ENCODE data around the gene DCP2. TPM values are rescaled to one million over a fixed set of nuclear protein-coding genes. Genes with fewer than 3 reads are reported as not detected.

DCP2 gene
- total RNA-seq, 1 experiment from 2014 or later = 35.7 TPM

- peak; percentile 44 for DNase-seq (ENCODE audit: low spot score)
These were observed 71.4 kb downstream of the DCP2 start for GRCh38 chr5:113047733-113048652.

GRCh38 chr5:113048931-113049330, 72.3 kb downstream of the DCP2 start:
- no peak for DNase-seq (ENCODE audit: low spot score)

GRCh38 chr5:113050721-113051382, 74.3 kb downstream of the DCP2 start:
- peak; percentile 83 for DNase-seq (ENCODE audit: low spot score)

- DNase-seq (ENCODE audit: low spot score) = no peak
These were observed 75.6 kb downstream of the DCP2 start for GRCh38 chr5:113052041-113052795.

DNA sequence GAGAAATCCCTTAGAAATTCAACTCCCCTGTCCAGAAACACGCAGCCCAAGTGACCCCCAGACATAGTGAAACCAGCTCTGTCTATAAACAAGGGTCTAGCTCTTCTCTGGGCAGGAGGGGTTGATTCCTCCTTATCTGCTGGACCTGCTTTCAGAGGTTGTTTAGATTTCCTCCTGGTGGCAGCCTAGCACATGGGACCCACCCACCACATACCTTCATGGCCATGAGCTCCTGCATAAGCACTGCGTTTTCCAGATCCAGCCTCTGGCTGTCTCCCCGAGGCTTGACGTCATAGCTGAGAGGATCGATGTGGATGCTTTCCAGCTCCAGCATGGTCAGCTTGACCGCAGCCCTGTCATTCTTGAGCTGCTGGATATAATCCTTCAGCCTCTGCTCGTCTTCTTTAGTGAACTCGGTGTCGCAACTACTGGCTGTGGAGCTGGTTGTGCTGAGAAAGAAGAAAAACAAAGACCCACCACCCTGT, 77.0 kb downstream of the DCP2 start:
- DNase-seq (ENCODE audit: low spot score) = peak; percentile 41

- DNase-seq (ENCODE audit: low spot score) = no peak
These were observed 78.3 kb downstream of the DCP2 start for GRCh38 chr5:113054899-113055298.

GRCh38 chr5:113056988-113057387, 80.4 kb downstream of the DCP2 start:
- no peak for DNase-seq (ENCODE audit: low spot score)

- no peak for DNase-seq (ENCODE audit: low spot score)
These were observed 81.0 kb downstream of the DCP2 start for GRCh38 chr5:113057557-113057984.

- DNase-seq (ENCODE audit: low spot score) = no peak
These were observed 81.7 kb downstream of the DCP2 start for GRCh38 chr5:113058269-113058668.

- no peak for DNase-seq (ENCODE audit: low spot score)
These were observed 82.2 kb downstream of the DCP2 start for GRCh38 chr5:113058706-113059226.

- peak; percentile 90 for DNase-seq (ENCODE audit: low spot score)
These were observed 82.8 kb downstream of the DCP2 start for GRCh38 chr5:113059232-113060040.

DNA sequence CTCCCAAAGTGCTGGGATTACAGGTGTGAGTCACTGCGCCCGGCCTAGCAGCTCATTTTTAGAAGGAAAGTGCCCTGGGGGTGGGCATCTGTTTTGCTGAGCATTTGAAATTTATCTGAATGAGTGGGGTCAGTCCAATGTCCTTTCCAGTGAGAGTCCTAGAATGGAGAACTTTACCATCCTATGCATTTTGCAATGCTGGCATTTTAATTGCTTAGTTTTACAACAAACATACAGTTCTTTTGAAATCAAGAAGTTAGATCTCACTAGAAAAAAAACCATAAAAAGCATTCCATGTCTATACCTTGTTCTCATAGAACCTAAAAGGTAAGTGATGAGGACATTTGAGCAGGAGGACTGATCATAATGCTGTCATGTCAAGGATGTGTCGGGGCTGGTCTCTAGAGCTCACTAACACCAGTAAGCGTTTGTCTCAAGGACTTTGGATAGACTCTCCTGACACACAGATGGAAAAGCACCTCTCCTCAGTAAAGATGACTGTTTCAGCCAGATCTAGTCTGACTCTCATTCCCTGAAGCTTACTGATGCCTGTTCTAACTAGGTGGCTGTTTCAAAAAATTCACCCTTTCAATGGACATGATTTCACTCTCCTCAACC, 83.9 kb downstream of the DCP2 start:
- no peak for DNase-seq (ENCODE audit: low spot score)

GRCh38 chr5:113061846-113062780, 85.5 kb downstream of the DCP2 start:
- DNase-seq (ENCODE audit: low spot score) = peak; percentile 71

GRCh38 chr5:113062869-113063508, 86.4 kb downstream of the DCP2 start:
- no peak for DNase-seq (ENCODE audit: low spot score)

DNA sequence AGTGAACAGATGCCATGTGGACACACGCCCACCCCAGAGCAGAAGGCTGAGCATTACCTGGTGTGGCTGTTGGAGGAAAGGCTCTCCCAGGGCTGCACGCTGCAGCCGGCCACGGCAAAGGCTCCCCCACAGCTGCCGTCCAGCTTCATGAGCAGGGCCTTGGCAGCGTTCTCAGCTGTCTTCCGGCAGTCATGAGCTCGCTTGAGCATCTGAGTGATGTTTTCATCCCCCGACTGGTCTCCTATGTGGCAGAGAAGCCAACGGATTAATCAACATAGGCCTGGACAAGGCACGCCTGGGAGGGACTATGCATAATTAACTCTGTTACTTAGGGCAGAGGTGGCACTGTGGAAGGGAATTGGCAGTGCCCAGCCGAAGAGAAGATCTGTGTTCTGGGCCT, 87.3 kb downstream of the DCP2 start:
- DNase-seq (ENCODE audit: low spot score) = no peak

DNA sequence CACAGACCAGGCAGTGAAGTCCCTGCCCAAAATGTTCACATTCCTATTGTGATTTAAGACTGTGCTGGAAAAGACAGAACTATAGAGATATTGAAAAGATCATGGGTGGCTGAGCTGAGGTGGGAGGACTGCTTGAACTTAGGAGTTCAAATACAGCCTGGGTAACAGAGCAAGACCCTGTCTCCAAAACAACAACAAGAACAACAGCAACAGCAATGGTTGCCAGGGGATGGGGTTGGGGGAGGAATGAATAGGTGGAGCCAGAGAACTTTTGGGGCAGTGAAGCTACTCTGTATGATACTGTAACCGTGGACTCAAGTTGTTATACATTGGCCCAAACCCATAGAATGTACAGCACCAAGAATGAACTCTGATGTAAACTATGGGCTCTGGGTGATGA, 88.2 kb downstream of the DCP2 start:
- no peak for DNase-seq (ENCODE audit: low spot score)

- DNase-seq (ENCODE audit: low spot score) = no peak
These were observed 89.0 kb downstream of the DCP2 start for GRCh38 chr5:113065626-113066025.

- no peak for DNase-seq (ENCODE audit: low spot score)
These were observed 91.2 kb downstream of the DCP2 start for GRCh38 chr5:113067635-113068344.

Data from A172 (cell line).